CD4-positive, alpha-beta T cell (primary cell): ENCODE data around the gene ZNF74. TPM values are rescaled to one million over a fixed set of nuclear protein-coding genes. Genes with fewer than 3 reads are reported as not detected.

ENCODE experiments used
- ATAC-seq: fragments of 200-7000 bp; cut with Tn5 transposase; one replicate; pipeline ENCODE4 v1.10.0; 2022; ENCODE audit warnings: mild to moderate bottlenecking; ENCODE audit not compliant: poor library complexity
- CTCF ChIA-PET: fragments of 350-600 bp; sonication (Branson Sonifier 250); formaldehyde crosslinking; loops from one replicate; lab custom pipeline; 2021; ENCODE audit warnings: antibody characterized with exemption, inconsistent platforms; lab: Charles Lee
- POLR2A ChIA-PET: fragments of 350-600 bp; sonication (Branson Sonifier 250); formaldehyde crosslinking; loops from one replicate; lab custom pipeline; 2021; ENCODE audit warnings: antibody characterized with exemption, inconsistent platforms; lab: Charles Lee
- DNase-seq, 14 experiments: peaks; one replicate each; pipeline ENCODE4 v3.0.0-alpha.2; 2013 to 2020; ENCODE audit warnings: mixed read lengths in 2 of 14
- H3K27ac ChIP-seq, 2 donors: one replicate each; pipeline versions ENCODE4 v1.5.1 to v1.7.0; 2013; ENCODE audit warnings: low read length in 2 of 2, low read depth in 1 of 2, mild to moderate bottlenecking in 1 of 2
- H3K27me3 ChIP-seq, 2 experiments: 1 replicate in 1 of 2; 2 replicates in 1 of 2; pipeline versions ENCODE4 v1.6.1 to v1.7.0; 2013; ENCODE audit warnings: low read length in 2 of 2, control low read depth in 1 of 2, mild to moderate bottlenecking in 1 of 2, moderate library complexity in 1 of 2; ENCODE audit not compliant: insufficient read depth in 2 of 2, control insufficient read depth in 1 of 2
- H3K36me3 ChIP-seq: one replicate; pipeline ENCODE4 v1.6.1; 2013; ENCODE audit warnings: low read length, control low read depth; ENCODE audit not compliant: insufficient read depth
- H3K4me1 ChIP-seq: one replicate; pipeline ENCODE4 v1.6.1; 2013; ENCODE audit warnings: low read length, control low read depth; ENCODE audit not compliant: insufficient read depth
- H3K4me3 ChIP-seq: one replicate; pipeline ENCODE4 v1.5.1; 2013; ENCODE audit warnings: mild to moderate bottlenecking, low read length, moderate library complexity
- H3K9me3 ChIP-seq, 2 experiments: 1 replicate in 1 of 2; 2 replicates in 1 of 2; pipeline versions ENCODE4 v1.6.1 to v1.7.0; 2013; ENCODE audit warnings: low read length in 2 of 2, mild to moderate bottlenecking in 2 of 2, control low read depth in 1 of 2, moderate library complexity in 1 of 2; ENCODE audit not compliant: control insufficient read depth in 1 of 2, insufficient read depth in 1 of 2
- H3K27ac Mint-ChIP-seq: one replicate; pipeline ENCODE4 v1.8.0; 2020; ENCODE audit warnings: mixed read lengths
- H3K27me3 Mint-ChIP-seq: one replicate; pipeline ENCODE4 v1.8.0; 2021; ENCODE audit warnings: mixed read lengths
- H3K36me3 Mint-ChIP-seq: one replicate; pipeline ENCODE4 v1.8.0; 2021; ENCODE audit warnings: low read depth, mixed read lengths
- H3K4me1 Mint-ChIP-seq: one replicate; pipeline ENCODE4 v1.8.0; 2021; ENCODE audit warnings: low read depth, mixed read lengths
- H3K4me3 Mint-ChIP-seq: one replicate; pipeline ENCODE4 v1.8.0; 2020; ENCODE audit warnings: mild to moderate bottlenecking, mixed read lengths
- H3K9me3 Mint-ChIP-seq: one replicate; pipeline ENCODE4 v1.8.0; 2020; ENCODE audit warnings: mixed read lengths
- intact Hi-C, 2 experiments: fragments of 100-400 bp; cut with DNase I in 1 of 2; cut with micrococcal nuclease in 1 of 2; formaldehyde crosslinking; loops; one replicate each; pipeline versions ENCODE4 v1.15.1 to v1.9.0; 2023 to 2025; cut with DNase I, micrococcal nuclease
- total RNA-seq, 174 experiments: library from RNA in 2 of 174; stranded (reverse) in 2 of 174; gene quantifications; one replicate each; pipeline ENCODE4 v1.2.3 and lab custom pipeline; 2021 to 2026
- TF ChIP-seq, protein P1 (sequence below): fragments of 200-600 bp; IDR thresholded peaks from one replicate; pipeline ENCODE4 v1.8.0; 2022; ENCODE audit warnings: antibody characterized with exemption, mild to moderate bottlenecking

The ZNF74 gene
- total RNA-seq, 2 experiments from 2014 or later, result 1.7 to 2.3 TPM

DNA sequence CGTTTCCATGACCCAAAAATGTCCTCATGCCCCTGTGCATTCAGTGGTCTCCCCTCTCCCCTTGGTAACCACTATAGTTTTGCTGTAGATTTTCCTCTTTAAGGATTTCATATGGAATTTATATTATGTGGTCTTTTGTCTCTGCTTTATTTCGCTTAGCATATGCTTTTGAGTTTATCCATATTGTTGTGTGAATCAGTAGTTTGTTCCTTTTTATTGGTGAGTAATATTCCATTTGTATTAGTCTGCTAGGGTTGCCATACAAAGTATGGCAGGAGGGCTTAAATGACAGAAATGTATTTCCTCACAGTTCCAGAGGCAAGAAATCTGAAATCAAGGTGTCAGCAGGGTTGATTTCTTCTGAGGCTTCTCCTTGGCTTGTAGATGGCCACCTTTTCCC, 3.5 kb downstream of the ZNF74 start:
- intact Hi-C loops, result loop anchor here in 1 of 2 experiments (10.0 kb wide), 2 partner anchors 283 to 383 kb away; partner anchors contain the start of genes ARVCF, RANBP1 and TRMT2A
- Mint-ChIP-seq H3K27me3 (no peaks in the 10 kb centered on the region), H3K27ac (no peak overlapping the region), H3K4me3 (peak overlapping the region; percentile 9), H3K36me3 (peaks cover 10% of the 10 kb centered on the region), H3K9me3 (no peaks in the 10 kb centered on the region), H3K4me1 (peaks cover 35% of the 10 kb centered on the region)
- TF ChIP-seq, protein P1, sequence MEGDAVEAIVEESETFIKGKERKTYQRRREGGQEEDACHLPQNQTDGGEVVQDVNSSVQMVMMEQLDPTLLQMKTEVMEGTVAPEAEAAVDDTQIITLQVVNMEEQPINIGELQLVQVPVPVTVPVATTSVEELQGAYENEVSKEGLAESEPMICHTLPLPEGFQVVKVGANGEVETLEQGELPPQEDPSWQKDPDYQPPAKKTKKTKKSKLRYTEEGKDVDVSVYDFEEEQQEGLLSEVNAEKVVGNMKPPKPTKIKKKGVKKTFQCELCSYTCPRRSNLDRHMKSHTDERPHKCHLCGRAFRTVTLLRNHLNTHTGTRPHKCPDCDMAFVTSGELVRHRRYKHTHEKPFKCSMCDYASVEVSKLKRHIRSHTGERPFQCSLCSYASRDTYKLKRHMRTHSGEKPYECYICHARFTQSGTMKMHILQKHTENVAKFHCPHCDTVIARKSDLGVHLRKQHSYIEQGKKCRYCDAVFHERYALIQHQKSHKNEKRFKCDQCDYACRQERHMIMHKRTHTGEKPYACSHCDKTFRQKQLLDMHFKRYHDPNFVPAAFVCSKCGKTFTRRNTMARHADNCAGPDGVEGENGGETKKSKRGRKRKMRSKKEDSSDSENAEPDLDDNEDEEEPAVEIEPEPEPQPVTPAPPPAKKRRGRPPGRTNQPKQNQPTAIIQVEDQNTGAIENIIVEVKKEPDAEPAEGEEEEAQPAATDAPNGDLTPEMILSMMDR, result no peak
- POLR2A ChIA-PET, result no interaction called here
- DNase-seq (no peak), ATAC-seq (no peak)
- H3K4me3 ChIP-seq, result no peak overlapping the region
- peaks cover 28% of the 10 kb centered on the region for H3K4me1 ChIP-seq
- CTCF ChIA-PET, result no interaction called here
- peaks cover 13% of the 10 kb centered on the region for H3K36me3 ChIP-seq
- H3K27ac ChIP-seq, result no peak overlapping the region
- H3K27me3 ChIP-seq, result no peaks in the 10 kb centered on the region
- H3K9me3 ChIP-seq, result no peaks in the 10 kb centered on the region

DNA sequence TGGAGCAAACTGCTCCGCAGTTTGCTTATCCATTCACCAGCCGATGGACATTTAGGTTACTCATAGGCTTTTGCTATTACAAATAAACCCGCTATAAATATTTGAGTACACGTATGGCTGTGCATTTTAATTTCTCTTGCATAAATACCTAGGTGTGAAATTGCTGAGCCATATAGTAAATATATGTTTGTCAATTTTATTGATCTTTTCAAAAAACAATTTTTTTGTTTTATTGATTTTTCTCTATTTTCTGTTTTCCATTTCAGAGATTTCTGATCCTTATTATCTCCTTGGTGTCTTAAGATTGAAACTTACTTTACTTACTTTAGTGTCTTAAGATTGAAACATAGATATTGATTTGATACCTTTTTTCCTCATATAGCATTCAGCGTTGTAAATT, 4.5 kb downstream of the ZNF74 start:
- Histone ChIP-seq H3K27me3 (no peaks in the 10 kb centered on the region), H3K4me1 (peaks cover 30% of the 10 kb centered on the region), H3K9me3 (no peaks in the 10 kb centered on the region), H3K36me3 (peaks cover 20% of the 10 kb centered on the region), H3K27ac (no peak overlapping the region), H3K4me3 (no peak overlapping the region)
- H3K27ac Mint-ChIP-seq, result no peak overlapping the region
- ATAC-seq, result no peak
- intact Hi-C loops, result loop anchor here in 1 of 2 experiments (10.0 kb wide), 2 partner anchors 284 to 384 kb away; partner anchors contain the start of genes ARVCF, RANBP1 and TRMT2A
- TF ChIP-seq, protein P1, result no peak
- H3K9me3 Mint-ChIP-seq, result no peaks in the 10 kb centered on the region
- H3K4me1 Mint-ChIP-seq, result peaks cover 40% of the 10 kb centered on the region
- CTCF ChIA-PET, result no interaction called here
- H3K36me3 Mint-ChIP-seq, result peaks cover 16% of the 10 kb centered on the region
- H3K4me3 Mint-ChIP-seq, result no peak overlapping the region
- POLR2A ChIA-PET, result no interaction called here
- DNase-seq, result no peak
- no peaks in the 10 kb centered on the region for H3K27me3 Mint-ChIP-seq

DNA sequence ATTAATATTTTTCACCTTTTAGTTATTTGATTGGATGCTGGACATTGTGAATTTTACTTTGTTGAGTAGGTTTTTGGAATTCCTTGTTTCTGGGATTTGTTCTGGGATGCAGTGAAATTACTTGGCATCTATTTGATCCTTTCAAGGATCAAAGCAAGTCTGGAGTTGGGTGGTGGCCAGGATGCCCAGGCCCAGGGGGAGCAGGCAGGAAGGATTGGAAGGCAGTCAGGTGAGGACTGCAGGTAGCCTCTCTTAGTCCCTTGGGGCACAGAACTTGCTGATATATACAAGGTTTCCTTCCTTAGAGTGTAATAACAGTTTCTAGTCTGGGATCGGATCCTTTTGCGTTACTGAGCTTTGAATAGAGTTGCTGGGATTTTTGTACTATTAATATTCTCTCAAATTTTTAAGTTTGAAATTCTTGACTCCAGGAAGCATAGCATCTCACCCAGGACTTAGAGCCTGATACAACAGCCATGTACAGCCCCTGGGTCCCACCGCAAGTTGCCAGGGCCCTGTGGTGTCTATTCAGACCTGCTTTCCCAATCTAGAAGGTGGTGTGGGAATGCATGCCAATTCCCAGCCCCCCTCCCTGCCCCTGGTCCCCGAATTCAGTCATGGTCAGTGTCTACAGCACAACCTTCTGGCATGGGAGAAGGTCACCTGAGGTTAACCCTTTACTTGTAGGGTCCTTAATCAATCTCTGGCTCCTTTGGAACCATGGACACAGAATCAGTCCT, 6.1 kb downstream of the ZNF74 start:
- TF ChIP-seq, protein P1, result no peak
- H3K4me3 Mint-ChIP-seq, result no peak overlapping the region
- peaks cover 34% of the 10 kb centered on the region for H3K4me1 Mint-ChIP-seq
- ATAC-seq (no peak), DNase-seq (no peak)
- H3K36me3 ChIP-seq, result peaks cover 24% of the 10 kb centered on the region
- H3K4me3 ChIP-seq, result no peak overlapping the region
- no peaks in the 10 kb centered on the region for H3K27me3 Mint-ChIP-seq
- H3K27ac ChIP-seq, result no peak overlapping the region
- no peaks in the 10 kb centered on the region for H3K9me3 ChIP-seq
- H3K36me3 Mint-ChIP-seq, result peaks cover 30% of the 10 kb centered on the region
- POLR2A ChIA-PET, result no interaction called here
- CTCF ChIA-PET, result no interaction called here
- no peaks in the 10 kb centered on the region for H3K9me3 Mint-ChIP-seq
- H3K27ac Mint-ChIP-seq, result no peak overlapping the region
- H3K27me3 ChIP-seq, result no peaks in the 10 kb centered on the region
- H3K4me1 ChIP-seq, result peaks cover 17% of the 10 kb centered on the region
- intact Hi-C loops, result loop anchor here in 1 of 2 experiments (10.0 kb wide), 2 partner anchors 285 to 385 kb away; partner anchors contain the start of genes ARVCF, RANBP1 and TRMT2A
